GM21528 (cell line): ENCODE measurements around the gene TAS2R13.

Source experiments
- ATAC-seq: cut with Tn5 transposase; IDR thresholded peaks from one replicate; pipeline ENCODE4 v1.9.1; 2021; ENCODE audit warnings: mild to moderate bottlenecking, moderate library complexity; ENCODE audit not compliant: unreplicated experiment, low FRiP score

TAS2R13 gene

GRCh38 chr12:10909462-10909861, at the start of gene TAS2R13:
Gene TAS2R13, minus strand, starts transcription at chr12:10909562. Its CDS starts 264 bp downstream, at chr12:10909298.
- ATAC-seq: no peak

DNA sequence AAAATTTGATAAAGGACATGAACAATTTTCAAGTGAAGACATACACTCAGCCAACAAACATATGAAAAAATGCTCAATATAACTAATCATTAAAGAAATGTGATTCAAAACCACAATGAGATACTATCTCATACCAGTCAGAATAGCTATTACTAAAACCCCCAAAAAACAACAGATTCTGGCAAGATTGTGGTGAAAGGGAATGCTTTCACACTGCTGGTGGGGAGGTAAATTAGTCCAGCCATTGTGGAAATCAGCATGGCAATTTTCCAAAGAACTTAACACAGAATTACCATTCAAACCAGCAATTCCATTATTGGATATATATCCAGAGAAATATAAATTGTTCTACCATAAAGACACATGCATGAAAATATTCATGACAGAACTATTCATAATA, 48.4 kb upstream of the TAS2R13 start:
- ATAC-seq: no peak

DNA sequence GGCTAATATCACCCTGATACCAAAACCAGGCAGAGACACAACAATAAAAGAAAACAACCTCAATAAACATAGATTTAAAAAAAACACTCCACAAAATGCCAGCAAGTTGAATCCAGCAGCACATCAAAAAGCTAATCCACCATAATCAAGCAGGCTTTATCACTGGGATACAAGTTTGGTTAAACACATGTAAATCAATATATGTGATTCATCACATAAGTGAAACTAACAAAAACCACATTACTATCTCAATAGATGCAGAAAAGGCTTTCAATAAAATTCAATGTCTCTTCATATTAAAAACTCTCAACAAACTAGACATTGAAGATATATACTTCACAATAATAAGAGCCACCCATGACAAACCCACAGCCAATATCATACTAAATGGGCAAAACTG, 46.7 kb upstream of the TAS2R13 start:
- ATAC-seq: no peak

- no peak for ATAC-seq
Measured at GRCh38 chr12:10952645-10953044, 43.3 kb upstream of the TAS2R13 start.

GRCh38 chr12:10943167-10943566, 33.8 kb upstream of the TAS2R13 start:
- ATAC-seq: no peak

GRCh38 chr12:10941916-10942607, 32.7 kb upstream of the TAS2R13 start:
- ATAC-seq: no peak

- no peak for ATAC-seq
Measured at GRCh38 chr12:10941369-10941768, 32.0 kb upstream of the TAS2R13 start.

DNA sequence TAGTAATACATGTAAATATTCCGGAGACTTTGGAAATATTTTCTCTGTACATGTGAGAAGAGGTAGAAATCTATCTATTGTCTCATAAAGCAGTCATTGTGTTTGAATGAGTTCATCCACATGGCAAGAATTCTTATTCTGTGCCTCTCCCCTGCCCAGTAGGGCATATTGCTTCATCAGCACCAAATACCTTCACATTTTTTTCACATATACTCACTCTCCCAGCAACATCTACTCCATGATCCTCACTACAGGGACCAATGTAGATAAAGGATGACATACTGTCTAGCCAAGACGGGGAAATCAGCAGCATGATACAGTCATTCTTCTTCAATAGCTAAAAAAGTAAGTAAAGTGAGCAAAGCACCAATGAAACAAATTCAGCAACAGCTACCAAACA, 31.0 kb upstream of the TAS2R13 start:
- no peak for ATAC-seq

- ATAC-seq: no peak
Measured at GRCh38 chr12:10939163-10939562, 29.8 kb upstream of the TAS2R13 start, which contains the start of gene TAS2R14. Gene TAS2R14, minus strand, starts transcription at chr12:10939263. Its CDS starts 56 bp downstream, at chr12:10939207.

GRCh38 chr12:10936506-10936905, 27.1 kb upstream of the TAS2R13 start:
- ATAC-seq: no peak

- no peak for ATAC-seq
Measured at GRCh38 chr12:10928746-10929286, 19.5 kb upstream of the TAS2R13 start, which contains the start of gene PRH2. Gene PRH2, plus strand, starts transcription at chr12:10929236. Its CDS starts 38 bp downstream, at chr12:10929274.

DNA sequence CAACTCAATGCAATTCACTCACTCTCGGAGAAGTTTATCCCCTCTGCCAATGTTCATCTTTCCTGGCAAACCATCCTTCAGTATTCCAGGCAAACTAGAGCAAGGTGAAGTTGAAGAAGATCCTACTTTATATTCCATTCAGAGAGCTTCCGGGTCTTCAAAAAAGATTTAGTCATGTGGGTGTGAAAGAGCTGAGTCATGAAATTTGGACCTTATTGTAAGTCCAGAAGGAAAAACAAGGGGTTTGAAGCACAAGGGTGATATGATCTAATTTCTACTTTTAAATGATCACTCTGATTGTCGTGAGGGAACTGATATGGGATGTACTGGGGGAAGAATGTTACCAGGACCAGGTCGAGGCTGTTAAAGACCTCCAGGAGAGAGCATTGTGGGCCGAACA, 16.9 kb upstream of the TAS2R13 start:
- ATAC-seq: no peak

GRCh38 chr12:10919809-10920208, 10.4 kb upstream of the TAS2R13 start:
- no peak for ATAC-seq

DNA sequence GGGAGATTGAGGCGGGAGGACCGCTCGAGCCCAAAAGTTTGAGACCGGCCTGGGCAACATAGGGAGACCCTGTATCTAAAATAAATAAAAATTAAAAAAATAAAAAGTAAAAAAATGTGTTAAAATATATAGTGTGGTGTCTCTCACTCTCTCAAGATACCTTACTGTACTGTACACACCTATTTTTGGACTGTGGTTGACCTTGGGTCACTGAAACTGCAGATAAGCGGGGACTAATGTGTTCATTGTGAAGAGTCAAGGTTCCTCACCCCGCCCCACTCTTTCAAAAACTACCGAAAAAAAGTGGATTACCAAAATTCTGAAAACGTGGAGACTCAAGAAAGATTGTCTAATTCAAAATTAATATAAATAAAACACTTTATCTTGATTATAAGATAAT, 1.0 kb upstream of the TAS2R13 start:
- no peak for ATAC-seq

- no peak for ATAC-seq
Measured at GRCh38 chr12:10904686-10905085, 4.7 kb downstream of the TAS2R13 start.

GRCh38 chr12:10901427-10901826, 7.9 kb downstream of the TAS2R13 start:
- ATAC-seq: no peak

- ATAC-seq: no peak
Measured at GRCh38 chr12:10900972-10901371, 8.4 kb downstream of the TAS2R13 start.

DNA sequence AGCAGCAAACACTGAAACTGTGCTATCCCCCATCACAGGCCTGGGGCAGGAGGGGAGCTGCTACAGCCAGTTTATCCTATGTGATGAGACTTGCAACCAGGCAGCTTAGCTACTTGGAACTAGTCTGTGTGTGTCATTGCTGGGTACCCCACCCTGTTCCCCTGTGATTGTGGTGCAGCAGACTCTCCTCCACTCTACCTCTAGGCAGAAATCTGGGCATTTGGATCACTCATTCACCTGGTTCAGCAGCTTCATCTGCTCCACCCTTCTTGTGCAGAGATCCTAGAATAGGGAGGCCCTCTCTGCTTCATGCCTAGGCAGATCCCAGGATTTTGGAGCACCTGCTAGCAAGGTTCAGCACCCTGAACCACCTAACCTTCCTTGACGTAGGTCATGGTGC, 8.8 kb downstream of the TAS2R13 start:
- ATAC-seq: no peak

DNA sequence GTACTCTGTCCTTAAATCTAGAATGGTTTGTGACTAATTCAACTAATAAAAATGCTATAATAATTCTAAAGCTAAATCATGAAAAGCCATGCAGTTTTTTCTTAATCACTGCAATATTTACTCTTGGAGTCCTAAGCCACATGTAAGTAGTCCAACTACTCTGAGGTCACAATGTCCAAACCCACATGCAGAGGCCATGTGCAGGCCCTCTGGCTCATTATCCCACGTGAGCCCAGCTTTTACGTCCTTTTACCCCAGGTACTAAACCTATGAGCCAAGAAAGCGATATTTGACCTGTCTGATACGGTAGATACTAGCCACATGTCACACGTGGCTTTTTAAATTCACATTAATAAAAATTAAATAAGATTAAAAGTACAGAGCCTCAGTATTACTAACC, 12.5 kb downstream of the TAS2R13 start:
- ATAC-seq: no peak

GRCh38 chr12:10891937-10892336, 17.4 kb downstream of the TAS2R13 start:
- ATAC-seq: no peak

GRCh38 chr12:10889226-10889625, 20.1 kb downstream of the TAS2R13 start:
- ATAC-seq: no peak

- no peak for ATAC-seq
Measured at GRCh38 chr12:10884086-10884725, 25.2 kb downstream of the TAS2R13 start, which contains the start of gene PRH1. Gene PRH1, minus strand, starts transcription at chr12:10884255. Its CDS starts 38 bp downstream, at chr12:10884217.
